Adrenal gland (tissue), 12 donors: ENCODE results near the gene HAS3. TPM values are rescaled to one million over a fixed set of nuclear protein-coding genes. Genes with fewer than 3 reads are reported as not detected.
A peak's percentile ranks its signal among the peaks of the same experiment; 100 is the strongest.

ENCODE experiments used
- DNase-seq, 7 donors: peaks; one replicate each; pipeline ENCODE4 v3.0.0-alpha.2; 2019 to 2020
- H3K27ac ChIP-seq, 5 donors: fragments of 200-600 bp; sonication (generic) in 4 of 5; 1 replicate in 3 of 5; 2 replicates in 2 of 5; pipeline versions ENCODE4 v1.5.1 to v1.8.0; 2016 to 2020; ENCODE audit warnings: mild to moderate bottlenecking in 1 of 5
- H3K27me3 ChIP-seq: fragments of 200-600 bp; 2 replicates; pipeline ENCODE4 v1.8.0; 2021
- H3K36me3 ChIP-seq, 2 donors: fragments of 200-600 bp; replicated peaks in 1 of 2; 1 replicate in 1 of 2; 2 replicates in 1 of 2; pipeline versions ENCODE4 v1.5.1 to v1.8.0; 2018 to 2022
- H3K4me1 ChIP-seq, 2 donors: fragments of 200-600 bp; replicated peaks in 1 of 2; 1 replicate in 1 of 2; 2 replicates in 1 of 2; pipeline versions ENCODE4 v1.5.1 to v1.8.0; 2018 to 2021
- H3K4me3 ChIP-seq, 4 donors: fragments of 200-600 bp; sonication (generic) in 3 of 4; one replicate each; pipeline ENCODE4 v1.5.1; 2016 to 2018
- H3K9me3 ChIP-seq, 3 donors: fragments of 200-600 bp; sonication (generic) in 1 of 3; replicated peaks in 1 of 3; 1 replicate in 2 of 3; 2 replicates in 1 of 3; pipeline versions ENCODE4 v1.5.1 to v1.8.0; 2016 to 2021
- POLR2A ChIP-seq, 2 donors: fragments of 450-650 bp; IDR thresholded peaks; one replicate each; pipeline ENCODE4 v1.6.1; 2017; ENCODE audit warnings: antibody characterized with exemption in 2 of 2, mild to moderate bottlenecking in 2 of 2, moderate library complexity in 1 of 2
- WGBS, 4 donors: extraction: QIAGEN DNeasy Blood & Tissue Kit in 2 of 4; methylation state at CpG; one replicate each; pipeline versions ENCODE4 v1.1.5 to v1.1.7; 2013 to 2017; 5-methylcytosine and 5-hydroxymethylcytosine counted together
- intact Hi-C, 2 donors: fragments of 100-400 bp; cut with DNase I; formaldehyde crosslinking; loops; one replicate each; pipeline versions ENCODE4 v1.14.1 to v1.15.0; 2022 to 2023
- polyA plus RNA-seq, 3 donors: library from polyadenylated mRNA; stranded (reverse); fragments of 200-250 nt in 2 of 3; fragments of 350-450 nt in 1 of 3; fragmentation: Illumina TruSeq in 1 of 3; extraction: RNeasy Lipid Tissue Mini Kit (QIAGEN cat#74804) in 1 of 3; gene quantifications; one replicate each; pipeline ENCODE4 v1.2.3, GENCODE V29; 2013 to 2014
- total RNA-seq, 9 donors: library from RNA; depleted of rRNA in 4 of 9; stranded (reverse); fragments of >200 nt in 4 of 9; fragments of 120-200 nt in 1 of 9; fragmentation: NEBNext Ultra II Directional in 1 of 9; extraction: Animal tissue kit (Norgen Biotek cat#: 25700) in 1 of 9; gene quantifications; one replicate each; pipeline versions ENCODE4 v1.1.0 to v1.2.4, GENCODE V29; 2013 to 2023
- TF ChIP-seq, protein P1 (sequence below), 6 experiments: fragments of 450-650 bp in 4 of 6; fragments of 200-600 bp in 2 of 6; sonication (generic) in 1 of 6; IDR thresholded peaks; 1 replicate in 5 of 6; 2 replicates in 1 of 6; pipeline versions ENCODE4 v1.5.1 to v1.8.0; 2016 to 2021; ENCODE audit warnings: antibody characterized with exemption in 6 of 6, mild to moderate bottlenecking in 2 of 6, moderate library complexity in 1 of 6
- donor health status: healthy with polysubstance abuse.
- donor health status: Bipolar disorder and iron deficiency.
- donor health status: DM: yes; HTN: yes; CAD: no.
- donor health status: DM: no; HTN: no; CAD: no.
- donor health status: DM: no; HTN: no; CAD: no.
- donor health status: DM: yes; HTN: yes; CAD: no.

The HAS3 gene
- total and polyA plus RNA-seq, 12 donors = 0.06 to 1.2 (median 0.43) TPM

DNA sequence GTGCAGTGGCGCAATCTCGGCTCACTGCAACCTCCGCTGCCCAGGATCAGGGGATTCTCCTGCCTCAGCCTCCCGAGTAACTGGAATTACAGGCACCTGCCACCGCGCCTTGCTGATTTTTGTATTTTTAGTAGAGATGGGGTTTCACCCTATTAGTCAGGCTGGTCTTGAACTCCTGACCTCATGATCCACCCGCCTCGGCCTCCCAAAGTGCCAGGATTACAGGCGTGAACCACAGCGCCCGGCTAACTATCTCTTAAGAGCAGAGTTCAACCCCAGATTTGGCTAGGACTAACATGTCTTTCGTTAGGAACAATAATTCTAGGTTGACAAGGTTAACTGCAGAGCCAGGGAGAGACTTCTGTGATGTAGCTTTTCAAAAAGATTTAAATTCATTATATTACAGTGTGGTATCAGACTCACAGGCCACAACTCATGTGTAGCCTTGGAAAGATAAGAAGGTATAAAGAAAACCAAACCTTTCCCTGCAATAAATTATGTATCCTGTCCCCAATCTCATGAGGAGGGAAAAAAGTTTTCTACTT lies 22.6 kb downstream of the HAS3 start:
- H3K9me3 ChIP-seq = no peaks in the 10 kb centered on the region
- intact Hi-C loops = loop anchor here (10.0 kb wide), 1 partner anchor 283 kb away; the partner anchor contains the start of gene TANGO6 (in 2 of the 2)
- no peak overlapping the region for H3K4me3 ChIP-seq
- H3K36me3 ChIP-seq = peaks cover 0 to 5% of the 10 kb centered on the region in 2 donors
- peaks cover 2 to 33% of the 10 kb centered on the region in 2 donors for H3K4me1 ChIP-seq
- DNase-seq = peak in 5 of 7 donors; percentile 35 to 77 (median 54)
- H3K27ac ChIP-seq = peak overlapping the region in 3 of 5 donors; percentile 48 to 63 (median 50)
- 55 to 64% (median 59%) methylated on average over 12 of the region's 12 CpGs for WGBS, 4 donors
- TF ChIP-seq, protein P1, sequence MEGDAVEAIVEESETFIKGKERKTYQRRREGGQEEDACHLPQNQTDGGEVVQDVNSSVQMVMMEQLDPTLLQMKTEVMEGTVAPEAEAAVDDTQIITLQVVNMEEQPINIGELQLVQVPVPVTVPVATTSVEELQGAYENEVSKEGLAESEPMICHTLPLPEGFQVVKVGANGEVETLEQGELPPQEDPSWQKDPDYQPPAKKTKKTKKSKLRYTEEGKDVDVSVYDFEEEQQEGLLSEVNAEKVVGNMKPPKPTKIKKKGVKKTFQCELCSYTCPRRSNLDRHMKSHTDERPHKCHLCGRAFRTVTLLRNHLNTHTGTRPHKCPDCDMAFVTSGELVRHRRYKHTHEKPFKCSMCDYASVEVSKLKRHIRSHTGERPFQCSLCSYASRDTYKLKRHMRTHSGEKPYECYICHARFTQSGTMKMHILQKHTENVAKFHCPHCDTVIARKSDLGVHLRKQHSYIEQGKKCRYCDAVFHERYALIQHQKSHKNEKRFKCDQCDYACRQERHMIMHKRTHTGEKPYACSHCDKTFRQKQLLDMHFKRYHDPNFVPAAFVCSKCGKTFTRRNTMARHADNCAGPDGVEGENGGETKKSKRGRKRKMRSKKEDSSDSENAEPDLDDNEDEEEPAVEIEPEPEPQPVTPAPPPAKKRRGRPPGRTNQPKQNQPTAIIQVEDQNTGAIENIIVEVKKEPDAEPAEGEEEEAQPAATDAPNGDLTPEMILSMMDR (IDR thresholded peaks at IDR 0.05) = no peak
- no peak for TF ChIP-seq POLR2A (IDR thresholded peaks at IDR 0.05)
- H3K27me3 ChIP-seq = no peaks in the 10 kb centered on the region

DNA sequence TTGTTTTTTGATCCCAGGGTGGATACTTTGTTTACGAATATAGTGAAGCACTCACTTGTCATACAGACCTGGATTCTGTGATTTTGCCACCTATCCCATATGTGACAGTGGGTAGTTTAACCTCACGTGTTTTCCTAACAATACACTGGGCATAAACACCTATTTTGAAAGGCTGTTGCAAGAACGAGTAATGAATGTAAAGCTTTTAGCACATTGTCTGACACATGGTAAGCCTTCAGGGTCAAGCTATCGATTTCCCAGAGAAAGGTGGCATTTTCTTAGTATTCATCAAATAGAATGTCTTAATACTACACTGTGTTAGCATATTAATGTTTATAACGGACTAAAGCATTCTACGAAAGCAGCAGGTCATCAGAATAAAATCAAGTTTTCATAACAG lies 25.0 kb downstream of the HAS3 start:
- intact Hi-C loops = no loop called here
- WGBS, 4 donors = 78 to 84% (median 80%) methylated on average over 6 of the region's 6 CpGs
- Histone ChIP-seq H3K4me1 (peaks cover 9 to 44% of the 10 kb centered on the region in 2 donors), H3K27ac (no peak overlapping the region), H3K9me3 (no peaks in the 10 kb centered on the region), H3K4me3 (no peak overlapping the region), H3K27me3 (no peaks in the 10 kb centered on the region), H3K36me3 (peaks cover 0 to 5% of the 10 kb centered on the region in 2 donors)
- no peak for DNase-seq
- TF ChIP-seq POLR2A (IDR thresholded peaks at IDR 0.05) = no peak

DNA sequence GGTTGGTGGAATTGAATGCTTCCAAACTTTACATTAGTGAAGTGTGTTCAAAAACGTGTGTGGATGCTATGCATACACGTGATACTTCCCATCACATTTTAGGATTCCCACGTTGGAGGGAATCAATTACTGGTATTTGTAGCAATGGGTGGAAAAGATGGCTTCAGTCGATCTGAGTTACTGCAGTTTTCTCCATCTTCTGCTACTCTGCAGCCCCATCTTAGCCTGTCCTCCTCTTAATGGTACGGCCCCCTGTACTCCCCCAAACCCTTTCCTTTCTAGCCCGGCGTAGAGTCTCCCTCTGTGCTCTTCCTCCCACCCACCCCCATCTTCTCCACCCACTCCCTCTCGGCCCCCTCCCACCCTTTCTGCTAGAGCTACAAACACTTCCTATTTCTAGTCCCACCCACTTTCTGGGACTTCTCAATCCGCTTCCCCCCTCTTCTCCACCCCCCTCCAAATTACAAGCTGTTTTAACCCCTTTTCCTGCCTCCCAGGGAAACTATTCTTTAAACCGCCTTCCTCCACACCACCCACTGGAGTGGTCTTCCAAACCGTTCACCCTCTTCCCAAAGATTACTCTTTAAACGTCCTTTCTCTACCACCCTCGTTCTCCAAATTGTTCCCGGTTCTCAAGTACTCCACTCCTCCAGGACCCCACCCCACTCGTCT lies 25.9 kb downstream of the HAS3 start:
- no peaks in the 10 kb centered on the region for H3K27me3 ChIP-seq
- peak overlapping the region; percentile 2 to 99 (median 80) for H3K27ac ChIP-seq
- H3K4me3 ChIP-seq = peak overlapping the region; percentile 60 to 99 (median 82)
- intact Hi-C loops = no loop called here
- TF ChIP-seq POLR2A (IDR thresholded peaks at IDR 0.05) = no peak
- TF ChIP-seq, protein P1 (IDR thresholded peaks at IDR 0.05) = no peak
- peak in 1 of 7 donors; percentile 50 for DNase-seq
- H3K4me1 ChIP-seq = peaks cover 9 to 44% of the 10 kb centered on the region in 2 donors
- no peaks in the 10 kb centered on the region for H3K9me3 ChIP-seq
- peaks cover 0 to 5% of the 10 kb centered on the region in 2 donors for H3K36me3 ChIP-seq
- WGBS, 4 donors = 14 to 22% (median 19%) methylated on average over 15 of the region's 15 CpGs

DNA sequence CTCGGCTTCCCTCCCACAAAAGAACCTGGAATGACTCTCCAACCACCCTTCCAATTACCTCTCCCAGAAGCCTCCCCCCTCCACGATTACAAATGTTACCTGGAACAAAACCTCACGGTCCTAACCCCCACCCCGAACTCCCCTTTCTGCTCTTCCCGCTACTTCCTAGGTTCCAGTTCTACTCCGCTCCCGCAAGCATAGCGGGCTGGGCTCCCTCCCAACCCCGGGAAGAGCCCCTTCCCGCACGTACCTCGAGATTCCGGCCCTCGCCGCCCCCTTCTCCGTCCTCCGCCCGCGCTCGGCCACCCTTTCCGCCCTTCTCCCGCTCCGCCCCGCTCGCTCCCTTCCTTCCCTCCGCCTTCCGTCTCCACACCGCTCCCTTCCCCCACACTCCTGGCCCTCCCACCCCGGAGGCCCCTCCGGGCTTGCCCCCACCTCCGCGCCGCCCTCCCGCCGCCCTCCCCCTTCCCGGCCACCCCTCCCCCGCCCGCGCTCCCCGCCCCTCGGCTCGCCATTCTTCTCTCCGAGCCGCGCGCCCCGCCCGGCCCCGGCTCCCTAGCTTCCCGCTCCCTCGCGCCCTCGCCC lies 26.5 kb downstream of the HAS3 start:
- TF ChIP-seq, protein P1 (IDR thresholded peaks at IDR 0.05) = no peak
- no peak for TF ChIP-seq POLR2A (IDR thresholded peaks at IDR 0.05)
- Histone ChIP-seq H3K4me3 (peak overlapping the region; percentile 66 to 99 (median 97)), H3K9me3 (no peaks in the 10 kb centered on the region), H3K27ac (peak overlapping the region; percentile 68 to 99 (median 80)), H3K4me1 (peaks cover 9 to 44% of the 10 kb centered on the region in 2 donors), H3K36me3 (peaks cover 0 to 8% of the 10 kb centered on the region in 2 donors), H3K27me3 (no peaks in the 10 kb centered on the region)
- 0 to 2% (median 1%) methylated on average over 28 to 51 of the region's 53 CpGs for WGBS, 4 donors
- intact Hi-C loops = no loop called here
- DNase-seq = peak; percentile 69 to 87 (median 80)
